HEK293 (cell line): ENCODE measurements around the gene WRAP53.

ENCODE experiments used
- FEZF1 ChIP-seq: fragments of 450-650 bp; formaldehyde crosslinking; IDR thresholded peaks from 2 replicates; pipeline ENCODE4 v1.5.1; 2016; ENCODE audit warnings: missing biosample characterization, missing genetic modification characterization
- HOXA7 ChIP-seq: sonication (generic); formaldehyde crosslinking; IDR thresholded peaks from 2 replicates; pipeline ENCODE4 v1.8.1; 2022; ENCODE audit warnings: missing genetic modification reagents, borderline replicate concordance
- KLF16 ChIP-seq: fragments of 450-650 bp; formaldehyde crosslinking; IDR thresholded peaks from 2 replicates; pipeline ENCODE4 v1.5.1; 2017; ENCODE audit warnings: missing biosample characterization, missing genetic modification characterization
- MEIS1 ChIP-seq: sonication (generic); formaldehyde crosslinking; IDR thresholded peaks from 2 replicates; pipeline ENCODE4 v1.8.1; 2022; ENCODE audit warnings: missing genetic modification reagents, mild to moderate bottlenecking, borderline replicate concordance
- OSR2 ChIP-seq: fragments of 450-650 bp; formaldehyde crosslinking; IDR thresholded peaks from 2 replicates; pipeline ENCODE4 v1.5.1; 2016; ENCODE audit warnings: missing biosample characterization, missing genetic modification characterization
- SETDB1 ChIP-seq: IDR thresholded peaks from one replicate; pipeline ENCODE4 v1.6.1; 2017; ENCODE audit warnings: mild to moderate bottlenecking, low read length, moderate library complexity, mixed read lengths; ENCODE audit not compliant: insufficient read length
- SP2 ChIP-seq: fragments of 450-650 bp; formaldehyde crosslinking; IDR thresholded peaks from 2 replicates; pipeline ENCODE4 v1.5.1; 2016; ENCODE audit warnings: missing biosample characterization, missing genetic modification characterization
- ZBTB7A ChIP-seq: fragments of 450-650 bp; formaldehyde crosslinking; IDR thresholded peaks from 2 replicates; pipeline ENCODE4 v1.5.1; 2016; ENCODE audit warnings: low read depth, missing biosample characterization, missing genetic modification characterization
- ZNF169 ChIP-seq: fragments of 450-650 bp; formaldehyde crosslinking; IDR thresholded peaks from 2 replicates; pipeline ENCODE4 v1.5.1; 2016; ENCODE audit warnings: missing biosample characterization, missing genetic modification characterization
- ZNF324 ChIP-seq: fragments of 450-650 bp; formaldehyde crosslinking; IDR thresholded peaks from 2 replicates; pipeline ENCODE4 v1.5.1; 2016; ENCODE audit warnings: missing biosample characterization, missing genetic modification characterization
- ZNF341 ChIP-seq: fragments of 450-650 bp; formaldehyde crosslinking; IDR thresholded peaks from 2 replicates; pipeline ENCODE4; 2016; ENCODE audit warnings: low read depth, missing biosample characterization, missing genetic modification characterization
- ZNF473 ChIP-seq: fragments of 450-650 bp; formaldehyde crosslinking; IDR thresholded peaks from 2 replicates; pipeline ENCODE4 v1.5.1; 2017; ENCODE audit warnings: missing biosample characterization, missing genetic modification characterization
- ZNF544 ChIP-seq: fragments of 450-650 bp; formaldehyde crosslinking; IDR thresholded peaks from 2 replicates; pipeline ENCODE4 v1.5.0; 2017; ENCODE audit warnings: missing biosample characterization, missing genetic modification characterization
- ZNF560 ChIP-seq: fragments of 450-650 bp; formaldehyde crosslinking; IDR thresholded peaks from 2 replicates; pipeline ENCODE4 v1.5.1; 2017; ENCODE audit warnings: missing biosample characterization, missing genetic modification characterization, borderline replicate concordance
- ZNF624 ChIP-seq: fragments of 450-650 bp; formaldehyde crosslinking; IDR thresholded peaks from 2 replicates; pipeline ENCODE4 v1.5.1; 2017; ENCODE audit warnings: missing biosample characterization, missing genetic modification characterization
- ZNF777 ChIP-seq: fragments of 450-650 bp; formaldehyde crosslinking; IDR thresholded peaks from 2 replicates; pipeline ENCODE4 v1.5.1; 2017; ENCODE audit warnings: missing biosample characterization, missing genetic modification characterization, borderline replicate concordance
- ZNF791 ChIP-seq: fragments of 450-650 bp; formaldehyde crosslinking; IDR thresholded peaks from 2 replicates; pipeline ENCODE4 v1.5.1; 2016; ENCODE audit warnings: missing biosample characterization, missing genetic modification characterization
- ZNF792 ChIP-seq: fragments of 450-650 bp; formaldehyde crosslinking; IDR thresholded peaks from 2 replicates; pipeline ENCODE4 v1.5.1; 2016; ENCODE audit warnings: missing biosample characterization, missing genetic modification characterization
- TF ChIP-seq, protein P1 (sequence below): fragments of 450-650 bp; formaldehyde crosslinking; conservative IDR thresholded peaks from 2 replicates; pipeline ENCODE4 v1.5.1; 2016; ENCODE audit warnings: low read depth, missing biosample characterization, missing genetic modification characterization
- TF ChIP-seq, protein P2 (sequence below): fragments of 450-650 bp; formaldehyde crosslinking; IDR thresholded peaks from 2 replicates; pipeline ENCODE4 v1.5.1; 2016; ENCODE audit warnings: missing biosample characterization, missing genetic modification characterization
- TF ChIP-seq, protein P3 (sequence below): fragments of 450-650 bp; formaldehyde crosslinking; IDR thresholded peaks from 2 replicates; pipeline ENCODE4 v1.5.1; 2016; ENCODE audit warnings: missing biosample characterization, missing genetic modification characterization
- TF ChIP-seq, protein P4 (sequence below): fragments of 450-650 bp; formaldehyde crosslinking; IDR thresholded peaks from 2 replicates; pipeline ENCODE4 v1.5.1; 2017; ENCODE audit warnings: missing biosample characterization, missing genetic modification characterization
- TF ChIP-seq, protein P5 (sequence below): fragments of 450-650 bp; formaldehyde crosslinking; IDR thresholded peaks from 2 replicates; pipeline ENCODE4 v1.5.1; 2017; ENCODE audit warnings: missing biosample characterization, missing genetic modification characterization
- TF ChIP-seq, protein P6 (sequence below): fragments of 450-650 bp; formaldehyde crosslinking; IDR thresholded peaks from 2 replicates; pipeline ENCODE4 v1.5.1; 2016; ENCODE audit warnings: missing biosample characterization, missing genetic modification characterization

WRAP53 gene

DNA sequence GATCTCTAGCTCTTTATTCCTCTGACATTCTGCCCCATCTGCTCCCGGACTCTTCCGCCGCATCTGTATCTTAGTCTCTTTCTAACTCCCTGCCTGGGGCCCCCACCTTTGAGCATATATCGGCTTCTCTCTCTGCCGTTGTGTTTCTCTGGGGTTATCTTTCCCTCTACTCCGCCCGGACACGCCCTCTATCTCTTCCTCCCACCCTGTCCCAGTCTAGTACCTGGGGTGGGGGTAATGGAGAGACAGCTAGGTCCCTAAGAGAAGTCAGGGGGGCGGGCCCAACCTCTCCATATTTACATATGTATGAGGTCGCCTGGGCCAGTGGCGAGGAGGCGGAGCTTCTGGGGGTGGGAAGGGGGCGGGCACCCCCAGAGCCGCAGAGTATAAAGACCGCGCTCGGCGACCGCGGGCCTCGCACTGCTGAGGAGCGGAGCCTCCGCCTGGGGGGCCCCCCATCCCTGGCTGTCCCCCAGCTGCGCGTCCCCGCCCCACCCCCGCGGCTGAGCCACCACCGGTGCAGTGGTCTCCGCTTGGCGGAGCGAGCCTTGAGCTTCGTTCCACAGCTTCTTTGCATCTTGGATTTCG is 37.7 kb upstream of the WRAP53 start, which contains the start of gene ATP1B2 (continued):
- TF ChIP-seq FEZF1 = no peak
- TF ChIP-seq ZNF324 (tag by site-specific recombination) = no peak
- TF ChIP-seq, protein P1, sequence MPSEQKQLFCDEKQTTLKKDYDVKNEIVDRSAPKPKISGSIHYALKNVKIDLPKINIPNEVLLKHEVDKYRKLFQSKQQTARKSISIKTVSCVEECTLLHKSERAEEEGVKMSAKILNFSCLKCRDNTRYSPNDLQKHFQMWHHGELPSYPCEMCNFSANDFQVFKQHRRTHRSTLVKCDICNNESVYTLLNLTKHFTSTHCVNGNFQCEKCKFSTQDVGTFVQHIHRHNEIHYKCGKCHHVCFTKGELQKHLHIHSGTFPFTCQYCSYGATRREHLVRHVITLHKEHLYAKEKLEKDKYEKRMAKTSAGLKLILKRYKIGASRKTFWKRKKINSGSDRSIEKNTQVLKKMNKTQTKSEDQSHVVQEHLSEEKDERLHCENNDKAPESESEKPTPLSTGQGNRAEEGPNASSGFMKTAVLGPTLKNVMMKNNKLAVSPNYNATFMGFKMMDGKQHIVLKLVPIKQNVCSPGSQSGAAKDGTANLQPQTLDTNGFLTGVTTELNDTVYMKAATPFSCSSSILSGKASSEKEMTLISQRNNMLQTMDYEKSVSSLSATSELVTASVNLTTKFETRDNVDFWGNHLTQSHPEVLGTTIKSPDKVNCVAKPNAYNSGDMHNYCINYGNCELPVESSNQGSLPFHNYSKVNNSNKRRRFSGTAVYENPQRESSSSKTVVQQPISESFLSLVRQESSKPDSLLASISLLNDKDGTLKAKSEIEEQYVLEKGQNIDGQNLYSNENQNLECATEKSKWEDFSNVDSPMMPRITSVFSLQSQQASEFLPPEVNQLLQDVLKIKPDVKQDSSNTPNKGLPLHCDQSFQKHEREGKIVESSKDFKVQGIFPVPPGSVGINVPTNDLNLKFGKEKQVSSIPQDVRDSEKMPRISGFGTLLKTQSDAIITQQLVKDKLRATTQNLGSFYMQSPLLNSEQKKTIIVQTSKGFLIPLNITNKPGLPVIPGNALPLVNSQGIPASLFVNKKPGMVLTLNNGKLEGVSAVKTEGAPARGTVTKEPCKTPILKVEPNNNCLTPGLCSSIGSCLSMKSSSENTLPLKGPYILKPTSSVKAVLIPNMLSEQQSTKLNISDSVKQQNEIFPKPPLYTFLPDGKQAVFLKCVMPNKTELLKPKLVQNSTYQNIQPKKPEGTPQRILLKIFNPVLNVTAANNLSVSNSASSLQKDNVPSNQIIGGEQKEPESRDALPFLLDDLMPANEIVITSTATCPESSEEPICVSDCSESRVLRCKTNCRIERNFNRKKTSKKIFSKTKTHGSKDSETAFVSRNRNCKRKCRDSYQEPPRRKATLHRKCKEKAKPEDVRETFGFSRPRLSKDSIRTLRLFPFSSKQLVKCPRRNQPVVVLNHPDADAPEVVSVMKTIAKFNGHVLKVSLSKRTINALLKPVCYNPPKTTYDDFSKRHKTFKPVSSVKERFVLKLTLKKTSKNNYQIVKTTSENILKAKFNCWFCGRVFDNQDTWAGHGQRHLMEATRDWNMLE = no peak
- TF ChIP-seq, protein P2, sequence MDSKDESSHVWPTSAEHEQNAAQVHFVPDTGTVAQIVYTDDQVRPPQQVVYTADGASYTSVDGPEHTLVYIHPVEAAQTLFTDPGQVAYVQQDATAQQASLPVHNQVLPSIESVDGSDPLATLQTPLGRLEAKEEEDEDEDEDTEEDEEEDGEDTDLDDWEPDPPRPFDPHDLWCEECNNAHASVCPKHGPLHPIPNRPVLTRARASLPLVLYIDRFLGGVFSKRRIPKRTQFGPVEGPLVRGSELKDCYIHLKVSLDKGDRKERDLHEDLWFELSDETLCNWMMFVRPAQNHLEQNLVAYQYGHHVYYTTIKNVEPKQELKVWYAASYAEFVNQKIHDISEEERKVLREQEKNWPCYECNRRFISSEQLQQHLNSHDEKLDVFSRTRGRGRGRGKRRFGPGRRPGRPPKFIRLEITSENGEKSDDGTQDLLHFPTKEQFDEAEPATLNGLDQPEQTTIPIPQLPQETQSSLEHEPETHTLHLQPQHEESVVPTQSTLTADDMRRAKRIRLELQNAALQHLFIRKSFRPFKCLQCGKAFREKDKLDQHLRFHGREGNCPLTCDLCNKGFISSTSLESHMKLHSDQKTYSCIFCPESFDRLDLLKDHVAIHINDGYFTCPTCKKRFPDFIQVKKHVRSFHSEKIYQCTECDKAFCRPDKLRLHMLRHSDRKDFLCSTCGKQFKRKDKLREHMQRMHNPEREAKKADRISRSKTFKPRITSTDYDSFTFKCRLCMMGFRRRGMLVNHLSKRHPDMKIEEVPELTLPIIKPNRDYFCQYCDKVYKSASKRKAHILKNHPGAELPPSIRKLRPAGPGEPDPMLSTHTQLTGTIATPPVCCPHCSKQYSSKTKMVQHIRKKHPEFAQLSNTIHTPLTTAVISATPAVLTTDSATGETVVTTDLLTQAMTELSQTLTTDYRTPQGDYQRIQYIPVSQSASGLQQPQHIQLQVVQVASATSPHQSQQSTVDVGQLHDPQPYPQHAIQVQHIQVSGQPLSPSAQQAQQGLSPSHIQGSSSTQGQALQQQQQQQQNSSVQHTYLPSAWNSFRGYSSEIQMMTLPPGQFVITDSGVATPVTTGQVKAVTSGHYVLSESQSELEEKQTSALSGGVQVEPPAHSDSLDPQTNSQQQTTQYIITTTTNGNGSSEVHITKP = 0 out of 2 replicates have a peak, but pooled peaks have one; percentile 12
- TF ChIP-seq, protein P3, sequence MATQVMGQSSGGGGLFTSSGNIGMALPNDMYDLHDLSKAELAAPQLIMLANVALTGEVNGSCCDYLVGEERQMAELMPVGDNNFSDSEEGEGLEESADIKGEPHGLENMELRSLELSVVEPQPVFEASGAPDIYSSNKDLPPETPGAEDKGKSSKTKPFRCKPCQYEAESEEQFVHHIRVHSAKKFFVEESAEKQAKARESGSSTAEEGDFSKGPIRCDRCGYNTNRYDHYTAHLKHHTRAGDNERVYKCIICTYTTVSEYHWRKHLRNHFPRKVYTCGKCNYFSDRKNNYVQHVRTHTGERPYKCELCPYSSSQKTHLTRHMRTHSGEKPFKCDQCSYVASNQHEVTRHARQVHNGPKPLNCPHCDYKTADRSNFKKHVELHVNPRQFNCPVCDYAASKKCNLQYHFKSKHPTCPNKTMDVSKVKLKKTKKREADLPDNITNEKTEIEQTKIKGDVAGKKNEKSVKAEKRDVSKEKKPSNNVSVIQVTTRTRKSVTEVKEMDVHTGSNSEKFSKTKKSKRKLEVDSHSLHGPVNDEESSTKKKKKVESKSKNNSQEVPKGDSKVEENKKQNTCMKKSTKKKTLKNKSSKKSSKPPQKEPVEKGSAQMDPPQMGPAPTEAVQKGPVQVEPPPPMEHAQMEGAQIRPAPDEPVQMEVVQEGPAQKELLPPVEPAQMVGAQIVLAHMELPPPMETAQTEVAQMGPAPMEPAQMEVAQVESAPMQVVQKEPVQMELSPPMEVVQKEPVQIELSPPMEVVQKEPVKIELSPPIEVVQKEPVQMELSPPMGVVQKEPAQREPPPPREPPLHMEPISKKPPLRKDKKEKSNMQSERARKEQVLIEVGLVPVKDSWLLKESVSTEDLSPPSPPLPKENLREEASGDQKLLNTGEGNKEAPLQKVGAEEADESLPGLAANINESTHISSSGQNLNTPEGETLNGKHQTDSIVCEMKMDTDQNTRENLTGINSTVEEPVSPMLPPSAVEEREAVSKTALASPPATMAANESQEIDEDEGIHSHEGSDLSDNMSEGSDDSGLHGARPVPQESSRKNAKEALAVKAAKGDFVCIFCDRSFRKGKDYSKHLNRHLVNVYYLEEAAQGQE = no peak
- TF ChIP-seq, protein P4, sequence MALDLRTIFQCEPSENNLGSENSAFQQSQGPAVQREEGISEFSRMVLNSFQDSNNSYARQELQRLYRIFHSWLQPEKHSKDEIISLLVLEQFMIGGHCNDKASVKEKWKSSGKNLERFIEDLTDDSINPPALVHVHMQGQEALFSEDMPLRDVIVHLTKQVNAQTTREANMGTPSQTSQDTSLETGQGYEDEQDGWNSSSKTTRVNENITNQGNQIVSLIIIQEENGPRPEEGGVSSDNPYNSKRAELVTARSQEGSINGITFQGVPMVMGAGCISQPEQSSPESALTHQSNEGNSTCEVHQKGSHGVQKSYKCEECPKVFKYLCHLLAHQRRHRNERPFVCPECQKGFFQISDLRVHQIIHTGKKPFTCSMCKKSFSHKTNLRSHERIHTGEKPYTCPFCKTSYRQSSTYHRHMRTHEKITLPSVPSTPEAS (tag by site-specific recombination) = no peak
- no peak for TF ChIP-seq MEIS1 (CRISPR knock-in tag)
- no peak for TF ChIP-seq OSR2
- TF ChIP-seq KLF16 = no peak
- no peak for TF ChIP-seq ZNF544 (tag by site-specific recombination)
- TF ChIP-seq ZNF791 (tag by site-specific recombination) = no peak
- TF ChIP-seq ZNF624 = no peak
- TF ChIP-seq ZNF560 (tag by site-specific recombination) = no peak
- TF ChIP-seq ZBTB7A (tag by site-specific recombination) = no peak
- TF ChIP-seq ZNF341 (tag by site-specific recombination) = peak; percentile 59
- no peak for TF ChIP-seq ZNF473 (tag by site-specific recombination)
- no peak for TF ChIP-seq HOXA7 (CRISPR knock-in tag)
- no peak for TF ChIP-seq ZNF777 (tag by site-specific recombination)
- no peak for TF ChIP-seq ZNF792 (tag by site-specific recombination)
- TF ChIP-seq, protein P5, sequence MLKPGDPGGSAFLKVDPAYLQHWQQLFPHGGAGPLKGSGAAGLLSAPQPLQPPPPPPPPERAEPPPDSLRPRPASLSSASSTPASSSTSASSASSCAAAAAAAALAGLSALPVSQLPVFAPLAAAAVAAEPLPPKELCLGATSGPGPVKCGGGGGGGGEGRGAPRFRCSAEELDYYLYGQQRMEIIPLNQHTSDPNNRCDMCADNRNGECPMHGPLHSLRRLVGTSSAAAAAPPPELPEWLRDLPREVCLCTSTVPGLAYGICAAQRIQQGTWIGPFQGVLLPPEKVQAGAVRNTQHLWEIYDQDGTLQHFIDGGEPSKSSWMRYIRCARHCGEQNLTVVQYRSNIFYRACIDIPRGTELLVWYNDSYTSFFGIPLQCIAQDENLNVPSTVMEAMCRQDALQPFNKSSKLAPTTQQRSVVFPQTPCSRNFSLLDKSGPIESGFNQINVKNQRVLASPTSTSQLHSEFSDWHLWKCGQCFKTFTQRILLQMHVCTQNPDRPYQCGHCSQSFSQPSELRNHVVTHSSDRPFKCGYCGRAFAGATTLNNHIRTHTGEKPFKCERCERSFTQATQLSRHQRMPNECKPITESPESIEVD (tag by site-specific recombination) = no peak
- TF ChIP-seq, protein P6, sequence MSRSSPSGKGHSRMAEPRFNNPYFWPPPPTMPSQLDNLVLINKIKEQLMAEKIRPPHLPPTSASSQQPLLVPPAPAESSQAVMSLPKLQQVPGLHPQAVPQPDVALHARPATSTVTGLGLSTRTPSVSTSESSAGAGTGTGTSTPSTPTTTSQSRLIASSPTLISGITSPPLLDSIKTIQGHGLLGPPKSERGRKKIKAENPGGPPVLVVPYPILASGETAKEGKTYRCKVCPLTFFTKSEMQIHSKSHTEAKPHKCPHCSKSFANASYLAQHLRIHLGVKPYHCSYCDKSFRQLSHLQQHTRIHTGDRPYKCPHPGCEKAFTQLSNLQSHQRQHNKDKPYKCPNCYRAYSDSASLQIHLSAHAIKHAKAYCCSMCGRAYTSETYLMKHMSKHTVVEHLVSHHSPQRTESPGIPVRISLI = no peak
- no peak for TF ChIP-seq ZNF169 (tag by site-specific recombination)
- no peak for TF ChIP-seq SETDB1
- TF ChIP-seq SP2 (tag by site-specific recombination) = peak; percentile 79
